B cell (primary cell): ENCODE measurements around the gene PTPRG.

Experiments
- EZH2 ChIP-seq: IDR thresholded peaks from 2 replicates; pipeline ENCODE4 v1.6.1; 2012; ENCODE audit warnings: borderline replicate concordance, low read depth, mild to moderate bottlenecking, moderate library complexity, low read length; ENCODE audit not compliant: insufficient read depth, poor library complexity, severe bottlenecking
- TF ChIP-seq, protein P1 (sequence below): fragments of 200-600 bp; IDR thresholded peaks from one replicate; pipeline ENCODE4 v1.8.0; 2022; ENCODE audit warnings: antibody characterized with exemption, mild to moderate bottlenecking

- TF ChIP-seq, protein P1, sequence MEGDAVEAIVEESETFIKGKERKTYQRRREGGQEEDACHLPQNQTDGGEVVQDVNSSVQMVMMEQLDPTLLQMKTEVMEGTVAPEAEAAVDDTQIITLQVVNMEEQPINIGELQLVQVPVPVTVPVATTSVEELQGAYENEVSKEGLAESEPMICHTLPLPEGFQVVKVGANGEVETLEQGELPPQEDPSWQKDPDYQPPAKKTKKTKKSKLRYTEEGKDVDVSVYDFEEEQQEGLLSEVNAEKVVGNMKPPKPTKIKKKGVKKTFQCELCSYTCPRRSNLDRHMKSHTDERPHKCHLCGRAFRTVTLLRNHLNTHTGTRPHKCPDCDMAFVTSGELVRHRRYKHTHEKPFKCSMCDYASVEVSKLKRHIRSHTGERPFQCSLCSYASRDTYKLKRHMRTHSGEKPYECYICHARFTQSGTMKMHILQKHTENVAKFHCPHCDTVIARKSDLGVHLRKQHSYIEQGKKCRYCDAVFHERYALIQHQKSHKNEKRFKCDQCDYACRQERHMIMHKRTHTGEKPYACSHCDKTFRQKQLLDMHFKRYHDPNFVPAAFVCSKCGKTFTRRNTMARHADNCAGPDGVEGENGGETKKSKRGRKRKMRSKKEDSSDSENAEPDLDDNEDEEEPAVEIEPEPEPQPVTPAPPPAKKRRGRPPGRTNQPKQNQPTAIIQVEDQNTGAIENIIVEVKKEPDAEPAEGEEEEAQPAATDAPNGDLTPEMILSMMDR = no peak
- no peak for TF ChIP-seq EZH2
These were observed 172.5 kb downstream of the PTPRG start for GRCh38 chr3:61733876-61734275.
